Keratinocyte (primary cell): ENCODE measurements around the gene SAXO1. TPM values are rescaled to one million over a fixed set of nuclear protein-coding genes. Genes with fewer than 3 reads are reported as not detected.

Experiments used
- DNase-seq: peaks from one replicate; pipeline ENCODE4 v3.0.0-alpha.2; 2011; ENCODE audit warnings: low read depth, missing footprints, low spot score
- FAIRE-seq: peaks from 2 replicates; lab custom pipeline; 2011; peaks lifted over from hg19 to GRCh38; lab: Jason Lieb, UNC
- H2AFZ ChIP-seq: 2 replicates; pipeline ENCODE4 v1.6.0; 2012; ENCODE audit warnings: low read length, control low read depth, inconsistent platforms; ENCODE audit not compliant: control insufficient read depth
- H3K27ac ChIP-seq: 2 replicates; pipeline ENCODE4 v1.5.1; 2011; ENCODE audit warnings: low read length; ENCODE audit not compliant: control insufficient read depth, insufficient read depth
- H3K27me3 ChIP-seq: 3 replicates; pipeline ENCODE4 v1.6.0; 2011; ENCODE audit warnings: low read length; ENCODE audit not compliant: control insufficient read depth, insufficient read depth; ENCODE audit errors: extremely low read depth
- H3K36me3 ChIP-seq, 2 experiments: 2 replicates in 1 of 2; 3 replicates in 1 of 2; pipeline ENCODE4 v1.5.1; 2011; ENCODE audit warnings: low read length in 2 of 2, mild to moderate bottlenecking in 1 of 2; ENCODE audit not compliant: control insufficient read depth in 2 of 2, insufficient read depth in 2 of 2; ENCODE audit errors: extremely low read depth in 1 of 2
- H3K4me1 ChIP-seq: 3 replicates; pipeline ENCODE4 v1.5.1; 2011; ENCODE audit warnings: low read length; ENCODE audit not compliant: control insufficient read depth, insufficient read depth; ENCODE audit errors: extremely low read depth
- H3K4me2 ChIP-seq: 3 replicates; pipeline ENCODE4 v1.6.0; 2011; ENCODE audit warnings: low read depth, low read length; ENCODE audit not compliant: control insufficient read depth, insufficient read depth; ENCODE audit errors: extremely low read depth
- H3K4me3 ChIP-seq, 3 experiments: fragments of 200-600 bp in 1 of 3; sonication (generic) in 1 of 3; 2 replicates in 2 of 3; 3 replicates in 1 of 3; pipeline ENCODE4 v1.5.1; 2011 to 2016; ENCODE audit warnings: low read length in 3 of 3, mild to moderate bottlenecking in 3 of 3, control low read depth in 2 of 3, inconsistent platforms in 1 of 3, low read depth in 1 of 3, mixed read lengths in 1 of 3, mixed run types in 1 of 3, moderate library complexity in 1 of 3; ENCODE audit not compliant: control insufficient read depth in 2 of 3, insufficient read depth in 2 of 3; ENCODE audit errors: extremely low read depth in 1 of 3
- H3K79me2 ChIP-seq: 2 replicates; pipeline ENCODE4 v1.6.0; 2012; ENCODE audit warnings: low read length; ENCODE audit not compliant: control insufficient read depth, insufficient read depth
- H3K9ac ChIP-seq: 3 replicates; pipeline ENCODE4 v1.6.0; 2011; ENCODE audit warnings: low read length; ENCODE audit not compliant: control insufficient read depth, insufficient read depth; ENCODE audit errors: extremely low read depth
- H3K9me1 ChIP-seq: 3 replicates; pipeline ENCODE4 v1.6.0; 2011; ENCODE audit warnings: low read length; ENCODE audit not compliant: control insufficient read depth, insufficient read depth; ENCODE audit errors: extremely low read depth
- H3K9me3 ChIP-seq: 2 replicates; pipeline ENCODE4 v1.5.1; 2012; ENCODE audit warnings: low read depth, low read length; ENCODE audit not compliant: control insufficient read depth
- H4K20me1 ChIP-seq: 3 replicates; pipeline ENCODE4 v1.6.0; 2011; ENCODE audit warnings: low read length; ENCODE audit not compliant: control insufficient read depth, insufficient read depth; ENCODE audit errors: extremely low read depth
- CTCF ChIP-seq, 3 experiments: IDR thresholded peaks in 1 of 3; conservative IDR thresholded peaks in 1 of 3; optimal IDR thresholded peaks in 1 of 3; 2 replicates in 2 of 3; 3 replicates in 1 of 3; pipeline versions ENCODE3 to v1.5.1; 2011; ENCODE audit warnings: low read length in 3 of 3, mild to moderate bottlenecking in 3 of 3, moderate library complexity in 2 of 3, control low read depth in 1 of 3, inconsistent platforms in 1 of 3; ENCODE audit not compliant: insufficient read depth in 2 of 3; ENCODE audit errors: extremely low read depth in 1 of 3
- EZH2 ChIP-seq: IDR thresholded peaks from one replicate; pipeline ENCODE4 v1.6.1; 2012; ENCODE audit warnings: inconsistent platforms, mild to moderate bottlenecking, low read length, moderate library complexity
- dilution Hi-C: fragments of 300-500 bp; cut with MboI; formaldehyde crosslinking; loops from one replicate; pipeline ENCODE4 v1.7.0; 2020; ENCODE audit warnings: low sequenced_read_pairs; ENCODE audit not compliant: extremely low pct_ligation_motif_present
- polyA plus RNA-seq, 5 experiments: library from polyadenylated mRNA; depleted of rRNA in 3 of 5; stranded (reverse) in 3 of 5; stranded (forward) in 1 of 5; unstranded in 1 of 5; fragments of >200 nt; gene quantifications; 1 replicate in 1 of 5; 2 replicates in 3 of 5; 3 replicates in 1 of 5; pipeline versions ENCODE4 v1.2.1 to v1.2.3, GENCODE V29; 2011 to 2012; ENCODE audit warnings: missing spikeins in 2 of 5, low read depth in 1 of 5, low replicate concordance in 1 of 5

SAXO1 gene
- polyA plus RNA-seq, 1 donor (not counting 4 experiments of a cell fraction or from before 2014, with no cell fraction given): not detected

- Histone ChIP-seq H3K27me3 (no peaks in the 10 kb centered on the region), H3K4me3 (no peak overlapping the region), H2AFZ (no peak overlapping the region), H3K27ac (no peak overlapping the region), H3K9me3 (no peaks in the 10 kb centered on the region), H3K4me1 (no peaks in the 10 kb centered on the region), H3K9ac (no peak overlapping the region), H3K79me2 (no peaks in the 10 kb centered on the region), H4K20me1 (no peaks in the 10 kb centered on the region), H3K36me3 (no peaks in the 10 kb centered on the region), H3K9me1 (no peaks in the 10 kb centered on the region), H3K4me2 (no peak overlapping the region)
- FAIRE-seq (no peak), DNase-seq (no peak)
- no peak for TF ChIP-seq CTCF (optimal IDR thresholded peaks at IDR 0.05 in 1 of 3, IDR thresholded peaks at IDR 0.05 in 1 of 3, conservative IDR thresholded peaks at IDR 0.05 in 1 of 3; ENCODE audit: extremely low read depth in 1 of 3, insufficient read depth in 2 of 3, low read length in 3 of 3)
- no peak for TF ChIP-seq EZH2
- dilution Hi-C loops: no loop called here
Observed at GRCh38 chr9:18988003-18988402, 45.0 kb downstream of the SAXO1 start.

- Histone ChIP-seq H3K27me3 (no peaks in the 10 kb centered on the region), H3K4me1 (peaks cover 4% of the 10 kb centered on the region), H3K27ac (no peak overlapping the region), H3K4me2 (no peak overlapping the region), H4K20me1 (no peaks in the 10 kb centered on the region), H3K9ac (no peak overlapping the region), H2AFZ (no peak overlapping the region), H3K4me3 (no peak overlapping the region), H3K9me3 (no peaks in the 10 kb centered on the region), H3K79me2 (no peaks in the 10 kb centered on the region), H3K36me3 (no peaks in the 10 kb centered on the region), H3K9me1 (no peaks in the 10 kb centered on the region)
- DNase-seq (no peak), FAIRE-seq (no peak)
- no peak for TF ChIP-seq EZH2
- no peak for TF ChIP-seq CTCF (optimal IDR thresholded peaks at IDR 0.05 in 1 of 3, IDR thresholded peaks at IDR 0.05 in 1 of 3, conservative IDR thresholded peaks at IDR 0.05 in 1 of 3; ENCODE audit: extremely low read depth in 1 of 3, insufficient read depth in 2 of 3, low read length in 3 of 3)
- dilution Hi-C loops: no loop called here
Observed at GRCh38 chr9:18985996-18986395, 47.0 kb downstream of the SAXO1 start.
